ENCODE data around the gene ITGAL.
"Not testable (repeated sequence)": the region's sequence is repeated elsewhere in the genome, so short reads cannot be mapped to it uniquely, and the experiment has no call there.

The ITGAL gene

GRCh38 chr16:30457743-30458560 lies 14.6 kb upstream of the ITGAL start:
- no peak for DNase-seq (ENCODE audit: low read depth in 4 of 4, low spot score in 1 of 4)

- peak; percentile 53 to 85 (median 72) for DNase-seq (ENCODE audit: low read depth in 4 of 4, low spot score in 1 of 4)
Observed at GRCh38 chr16:30458561-30459394, 13.8 kb upstream of the ITGAL start.

- DNase-seq (ENCODE audit: low read depth in 4 of 4, low spot score in 1 of 4): no peak
Observed at GRCh38 chr16:30459456-30459855, 13.1 kb upstream of the ITGAL start.

- not testable (repeated sequence) for DNase-seq (ENCODE audit: low read depth in 4 of 4, low spot score in 1 of 4)
Observed at GRCh38 chr16:30461426-30461825, 11.1 kb upstream of the ITGAL start.

- no peak for DNase-seq (ENCODE audit: low read depth in 4 of 4, low spot score in 1 of 4)
Observed at GRCh38 chr16:30464078-30464477, 8.5 kb upstream of the ITGAL start.

- no peak for DNase-seq (ENCODE audit: low read depth in 4 of 4, low spot score in 1 of 4)
Observed at GRCh38 chr16:30470170-30470512, 2.4 kb upstream of the ITGAL start.

- no peak for DNase-seq (ENCODE audit: low read depth in 4 of 4, low spot score in 1 of 4)
Observed at GRCh38 chr16:30470632-30470995, 1.9 kb upstream of the ITGAL start.

GRCh38 chr16:30473231-30474073 lies 910 bp downstream of the ITGAL start:
- peak; percentile 32 to 63 (median 46) for DNase-seq (ENCODE audit: low read depth in 4 of 4, low spot score in 1 of 4)

- no peak for DNase-seq (ENCODE audit: low read depth in 4 of 4, low spot score in 1 of 4)
Observed at GRCh38 chr16:30474074-30474452, 1.5 kb downstream of the ITGAL start.

GRCh38 chr16:30474684-30475083 lies 2.1 kb downstream of the ITGAL start:
- DNase-seq (ENCODE audit: low read depth in 4 of 4, low spot score in 1 of 4): no peak

- no peak for DNase-seq (ENCODE audit: low read depth in 4 of 4, low spot score in 1 of 4)
Observed at GRCh38 chr16:30476991-30477390, 4.4 kb downstream of the ITGAL start.

- not testable (repeated sequence) for DNase-seq (ENCODE audit: low read depth in 4 of 4, low spot score in 1 of 4)
Observed at GRCh38 chr16:30477773-30478172, 5.2 kb downstream of the ITGAL start.

GRCh38 chr16:30478766-30479478 lies 6.4 kb downstream of the ITGAL start:
- no peak for DNase-seq (ENCODE audit: low read depth in 4 of 4, low spot score in 1 of 4)

GRCh38 chr16:30481381-30481780 lies 8.8 kb downstream of the ITGAL start:
- no peak for DNase-seq (ENCODE audit: low read depth in 4 of 4, low spot score in 1 of 4)

GRCh38 chr16:30482366-30482765 lies 9.8 kb downstream of the ITGAL start:
- no peak for DNase-seq (ENCODE audit: low read depth in 4 of 4, low spot score in 1 of 4)

- no peak for DNase-seq (ENCODE audit: low read depth in 4 of 4, low spot score in 1 of 4)
Observed at GRCh38 chr16:30484887-30485286, 12.3 kb downstream of the ITGAL start.

- DNase-seq (ENCODE audit: low read depth in 4 of 4, low spot score in 1 of 4): no peak
Observed at GRCh38 chr16:30485818-30486436, 13.4 kb downstream of the ITGAL start.

GRCh38 chr16:30488764-30489605 lies 16.4 kb downstream of the ITGAL start:
- DNase-seq (ENCODE audit: low read depth in 4 of 4, low spot score in 1 of 4): no peak

GRCh38 chr16:30490210-30490609 lies 17.7 kb downstream of the ITGAL start:
- DNase-seq (ENCODE audit: low read depth in 4 of 4, low spot score in 1 of 4): no peak

- no peak for DNase-seq (ENCODE audit: low read depth in 4 of 4, low spot score in 1 of 4)
Observed at GRCh38 chr16:30491229-30491628, 18.7 kb downstream of the ITGAL start.

Measured in stimulated activated CD4-positive, alpha-beta T cell treated with anti-CD3 and anti-CD28 coated beads, Interleukin-1b, Interleukin-23, amount 100 ng/mL, for 24 hours (primary cell).